HG03565 (cell line): ENCODE results near the gene PTGES2.
"Not testable (repeated sequence)": the region's sequence is repeated elsewhere in the genome, so short reads cannot be mapped to it uniquely, and the experiment has no call there.

Experiments used
- ATAC-seq: cut with Tn5 transposase; IDR thresholded peaks from one replicate; pipeline ENCODE4 v1.9.1; 2021; ENCODE audit warnings: mild to moderate bottlenecking, moderate library complexity; ENCODE audit not compliant: unreplicated experiment

Gene PTGES2

GRCh38 chr9:128120741-128121465, 6.6 kb downstream of the PTGES2 start:
- no peak for ATAC-seq

DNA sequence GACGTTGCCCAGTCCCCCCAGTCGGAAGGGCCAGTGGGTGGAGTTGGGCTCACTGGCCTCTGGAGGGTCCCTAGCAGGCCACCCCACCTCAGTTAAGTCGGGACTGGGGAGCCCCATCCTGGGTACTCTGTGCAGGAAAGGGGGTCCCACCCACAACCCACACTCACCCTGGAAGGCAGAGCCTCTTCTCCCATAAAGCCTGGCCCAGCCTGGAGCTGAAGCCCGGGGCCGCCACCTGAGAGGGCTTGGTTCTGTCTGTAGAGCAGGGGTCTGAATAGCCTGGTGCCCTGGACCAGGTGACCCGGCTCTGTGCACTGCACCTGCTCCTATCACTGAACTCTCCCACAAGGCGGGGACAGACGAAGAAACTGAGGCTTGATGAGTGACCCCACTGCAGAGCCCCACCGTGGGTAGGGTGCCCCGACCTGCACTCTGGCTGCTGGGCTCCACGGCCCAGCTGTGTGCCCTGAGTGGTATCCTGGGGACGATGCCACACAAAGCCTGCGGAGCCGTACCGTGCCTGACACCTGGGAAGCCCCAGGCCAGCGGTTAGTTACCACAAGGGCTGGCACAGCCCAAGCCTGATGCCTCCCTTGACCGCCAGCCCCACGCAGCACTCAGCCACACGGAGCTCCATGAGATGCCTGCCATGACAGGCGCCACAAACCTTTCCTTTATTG, 7.3 kb downstream of the PTGES2 start:
- ATAC-seq, result no peak

DNA sequence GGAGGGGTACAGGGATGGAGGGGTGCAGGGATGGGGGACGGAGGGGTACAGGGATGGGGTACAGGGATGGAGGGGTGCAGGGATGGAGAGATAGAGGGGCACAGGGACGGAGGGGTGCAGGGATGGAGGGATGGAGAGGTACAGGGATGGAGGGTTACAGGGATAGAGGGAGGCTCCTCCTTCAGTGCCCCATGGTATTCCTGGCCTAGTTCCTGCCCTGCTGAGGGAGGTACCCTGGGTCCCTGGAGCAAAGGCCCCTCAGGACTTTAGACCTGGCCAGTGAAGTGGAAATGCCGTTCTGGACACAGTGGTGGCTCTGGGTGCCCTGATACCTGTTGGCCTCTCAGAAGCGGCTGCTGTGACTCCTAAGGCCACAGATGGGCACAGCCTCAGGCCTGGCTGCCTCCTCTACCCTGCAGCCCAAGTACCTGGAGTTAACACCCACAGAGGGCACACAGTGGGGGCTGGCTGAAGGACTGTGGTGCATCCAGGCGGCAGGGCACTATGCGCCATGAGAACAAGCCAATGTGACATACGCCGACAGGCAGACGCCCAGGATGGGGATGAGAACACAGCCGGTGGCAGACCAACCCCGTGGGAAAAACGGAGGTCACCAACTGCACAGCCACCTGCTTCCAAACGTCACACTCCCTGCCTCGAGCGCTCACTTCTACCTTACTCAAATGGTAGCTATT, 8.4 kb downstream of the PTGES2 start:
- no peak for ATAC-seq

DNA sequence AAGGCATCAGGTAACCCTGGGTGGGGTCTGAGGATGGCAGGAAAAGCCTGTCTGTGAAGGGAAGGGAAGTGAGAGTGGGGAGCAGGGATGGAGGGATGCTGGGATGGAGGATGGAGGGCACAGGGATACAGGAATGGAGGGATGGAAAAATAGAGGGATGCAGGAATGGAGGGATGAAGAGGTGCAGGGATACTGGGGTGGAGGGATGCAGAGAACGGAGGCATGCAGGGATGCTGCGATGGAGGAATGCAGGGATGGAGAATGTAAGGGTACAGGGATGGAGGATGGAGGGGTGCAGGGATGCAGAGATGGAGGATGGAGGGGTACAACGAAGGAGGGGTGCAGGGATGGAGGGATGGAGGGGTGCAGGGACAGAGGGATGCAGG, 9.1 kb downstream of the PTGES2 start:
- no peak for ATAC-seq

DNA sequence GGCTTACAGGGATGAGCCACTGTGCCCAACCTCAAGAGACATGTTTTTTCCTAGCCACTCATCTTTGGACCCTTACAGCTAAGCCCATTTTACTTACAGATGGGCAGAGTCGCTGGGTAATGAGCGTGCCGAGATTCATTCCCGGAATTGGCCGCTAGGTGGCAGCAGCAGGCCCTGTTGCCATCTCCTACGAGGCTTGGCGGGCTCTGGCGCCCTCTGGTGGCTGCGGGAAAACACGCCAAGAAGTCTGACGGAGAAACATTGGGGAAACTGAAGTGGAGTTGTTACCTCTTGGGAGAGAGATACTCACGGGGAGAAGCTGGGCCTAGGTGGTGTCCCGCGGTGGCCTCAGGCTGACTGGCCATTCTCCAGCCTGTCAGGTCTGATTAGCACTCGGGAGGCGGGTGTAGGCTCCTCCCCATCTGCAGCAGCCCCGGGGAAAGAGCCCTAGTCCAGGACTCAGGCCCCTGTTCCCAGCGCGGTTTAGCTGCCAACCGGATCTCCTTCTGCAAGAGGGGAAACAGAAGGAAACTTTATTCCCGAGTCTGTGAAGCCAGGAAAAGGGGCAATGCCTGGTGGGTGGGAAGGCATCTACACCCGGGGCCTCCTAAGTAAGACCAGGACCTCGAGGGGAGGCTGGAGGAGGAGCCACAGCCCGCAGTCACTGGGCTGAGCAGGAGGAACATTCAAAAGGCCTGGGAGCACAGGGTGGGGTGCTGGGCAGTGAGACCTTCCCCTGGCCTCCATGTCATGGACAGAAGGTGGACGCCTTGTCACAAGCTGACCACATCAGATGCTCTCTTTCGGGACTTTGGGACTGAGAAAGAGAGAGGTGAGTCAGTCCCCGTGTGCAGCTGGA, 9.7 kb downstream of the PTGES2 start:
- ATAC-seq, result no peak

DNA sequence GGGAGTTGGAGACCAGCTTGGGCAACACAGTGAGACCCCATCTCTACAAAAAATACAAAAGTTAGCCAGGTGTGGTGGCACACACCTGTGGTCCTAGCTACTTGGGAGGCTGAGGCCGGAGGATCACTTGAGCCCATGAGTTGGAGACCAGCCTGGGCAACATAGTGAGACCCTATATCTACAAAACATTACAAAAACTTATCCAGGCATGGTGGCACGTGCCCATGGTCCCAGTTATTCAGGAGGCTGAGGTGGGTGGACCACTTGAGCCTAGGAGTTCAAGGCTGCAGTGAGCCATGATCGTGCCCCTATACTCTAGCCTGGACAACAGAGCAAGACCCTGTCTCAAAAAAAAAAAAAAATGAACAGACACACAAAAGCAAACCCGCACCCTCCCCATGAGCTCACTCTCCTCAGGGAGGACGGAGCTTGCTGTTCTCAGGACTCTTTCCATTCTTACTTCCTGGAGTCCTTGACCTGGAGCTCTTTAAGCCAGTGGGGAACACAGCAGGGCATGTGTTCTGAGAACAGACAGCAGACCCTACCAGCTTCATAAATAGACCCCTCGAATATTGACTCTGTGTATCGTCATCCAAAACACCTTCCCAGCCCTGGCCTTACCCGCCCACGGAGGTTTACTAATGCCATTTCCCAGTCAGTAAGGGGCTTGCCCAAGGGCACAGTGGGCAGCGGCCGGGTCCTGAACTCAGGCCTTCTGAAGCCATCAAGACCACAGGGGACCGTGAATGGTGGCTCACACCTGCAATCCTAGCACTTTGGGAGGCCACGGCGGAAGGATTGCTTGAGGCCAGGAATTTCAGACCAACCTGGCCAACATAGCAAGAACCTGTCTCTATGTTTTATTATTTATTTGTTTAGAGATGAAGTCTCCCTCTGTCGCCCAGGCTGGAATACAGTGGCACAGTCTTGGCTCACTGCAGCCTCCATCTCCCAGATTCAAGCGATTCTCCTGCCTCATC, 11.1 kb downstream of the PTGES2 start:
- no peak for ATAC-seq

DNA sequence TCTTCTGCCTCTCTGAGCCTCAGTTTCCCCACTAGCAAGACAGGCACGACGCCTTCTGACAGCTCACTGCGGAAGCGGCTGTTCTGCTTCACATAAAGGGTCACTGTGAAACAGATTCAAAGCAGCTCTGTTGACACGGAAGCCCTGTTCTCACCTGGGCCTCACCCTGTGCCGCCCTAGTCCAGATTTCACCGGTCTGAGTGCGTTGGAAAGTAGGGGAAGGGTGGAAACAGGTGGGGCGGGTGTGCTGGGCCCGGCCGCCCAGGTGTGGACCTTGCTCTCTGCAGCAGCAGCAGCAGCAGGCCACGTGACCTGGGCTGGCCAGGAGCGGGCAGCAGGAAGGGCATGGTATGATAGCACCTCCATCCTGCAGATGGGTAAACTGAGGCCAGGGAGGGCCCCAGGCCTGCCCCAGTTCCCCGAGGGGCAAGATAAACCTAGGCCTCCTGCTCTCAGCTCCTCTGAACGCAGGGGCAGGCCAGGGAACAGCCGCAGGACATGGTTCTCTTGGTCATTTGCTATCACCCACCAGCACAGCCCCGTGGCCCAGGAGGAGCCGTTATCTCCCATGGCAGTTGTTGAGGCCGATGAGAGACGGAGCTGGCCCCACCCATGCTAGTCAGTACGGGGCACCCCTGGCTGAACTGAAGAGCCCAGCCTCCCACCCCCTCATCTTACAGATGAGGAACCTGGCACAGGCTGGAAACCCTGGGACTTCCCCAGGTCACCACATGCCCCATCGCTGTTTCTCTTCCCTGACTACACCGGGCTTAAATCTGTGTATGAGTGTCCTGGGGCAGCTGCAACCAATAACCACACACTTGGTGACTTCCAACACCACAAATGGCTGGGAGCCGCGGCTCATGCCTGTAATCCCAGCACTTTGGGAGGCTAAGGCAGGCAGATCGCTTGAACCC, 12.1 kb downstream of the PTGES2 start:
- no peak for ATAC-seq

DNA sequence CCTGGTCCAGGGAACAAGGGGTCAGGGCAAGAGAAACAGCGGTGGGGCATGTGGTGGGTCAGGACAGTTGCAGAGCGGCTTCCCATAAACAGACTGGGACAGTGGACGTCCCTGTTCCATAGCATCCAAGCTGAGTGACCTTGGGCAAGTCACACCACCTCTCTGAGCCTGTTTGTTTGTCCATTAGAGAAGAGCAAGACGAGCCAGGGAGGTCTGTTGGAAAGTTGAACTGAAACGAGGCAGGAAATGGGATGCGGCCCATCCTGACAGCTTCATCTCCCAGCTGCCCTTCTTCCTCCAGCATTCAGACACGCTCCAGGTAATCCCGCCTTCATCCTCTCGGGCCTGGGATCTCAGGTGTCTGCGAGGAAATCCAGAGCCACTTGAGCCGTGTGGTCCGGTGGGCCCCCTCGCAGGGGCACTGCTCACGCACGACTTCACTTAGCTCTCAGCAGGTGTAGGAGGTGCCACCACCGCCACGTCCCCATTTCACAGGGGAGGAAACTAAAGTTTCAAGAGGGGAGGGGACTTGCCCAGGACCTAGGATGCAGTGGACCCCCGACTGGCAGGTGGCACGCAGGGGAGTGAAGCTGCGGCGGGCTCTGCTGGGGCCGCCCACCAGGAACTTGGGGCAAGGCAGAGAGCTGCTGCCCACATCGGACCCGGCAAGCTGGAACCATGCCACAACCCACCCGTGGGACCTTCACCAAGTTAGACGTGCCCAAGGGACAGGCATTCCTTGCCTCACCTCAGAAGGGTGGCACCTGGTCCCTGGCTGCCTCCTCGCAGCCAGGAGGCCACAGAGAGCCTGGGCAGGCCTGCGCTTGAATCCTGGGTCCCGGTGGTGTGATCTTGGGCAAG, 13.0 kb downstream of the PTGES2 start:
- no peak for ATAC-seq

DNA sequence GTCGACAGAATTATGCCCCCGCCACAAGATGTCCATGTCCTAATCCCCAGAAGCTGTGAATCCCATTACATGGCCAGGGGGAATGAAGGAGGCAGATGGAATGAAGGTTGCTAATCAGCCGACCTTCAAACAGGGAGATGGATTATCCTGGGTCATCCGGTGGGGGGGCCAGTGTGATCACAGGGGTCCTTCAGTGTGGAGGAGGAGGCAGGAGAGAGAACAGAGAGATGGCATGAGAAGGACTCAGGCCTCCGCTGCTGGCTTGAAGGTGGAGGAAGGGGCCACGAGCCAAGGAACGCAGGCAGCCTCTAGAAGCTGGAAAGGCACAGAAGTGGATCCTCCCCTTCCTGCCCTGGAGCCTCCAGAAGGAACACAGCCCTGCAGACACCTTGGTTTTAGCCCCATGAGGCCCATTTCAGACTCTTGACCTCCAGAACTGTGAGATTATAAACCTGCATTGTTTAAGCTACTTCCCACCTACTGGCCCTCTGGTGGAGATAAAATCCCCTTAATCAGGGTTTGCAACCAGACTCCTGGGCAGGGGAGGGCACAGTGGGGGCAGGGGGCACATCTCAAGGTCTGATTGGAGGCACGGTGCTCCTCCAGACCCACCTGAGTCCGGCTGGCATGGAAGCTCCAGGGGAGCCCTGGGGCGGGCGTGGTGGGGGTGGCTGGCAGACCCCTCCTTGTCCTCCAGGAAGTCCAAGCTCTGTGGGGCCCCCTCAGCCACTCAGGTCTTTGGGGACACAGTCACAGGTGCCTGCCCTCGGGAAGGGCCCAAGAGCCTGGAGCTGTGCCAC, 13.8 kb downstream of the PTGES2 start:
- ATAC-seq, result no peak

DNA sequence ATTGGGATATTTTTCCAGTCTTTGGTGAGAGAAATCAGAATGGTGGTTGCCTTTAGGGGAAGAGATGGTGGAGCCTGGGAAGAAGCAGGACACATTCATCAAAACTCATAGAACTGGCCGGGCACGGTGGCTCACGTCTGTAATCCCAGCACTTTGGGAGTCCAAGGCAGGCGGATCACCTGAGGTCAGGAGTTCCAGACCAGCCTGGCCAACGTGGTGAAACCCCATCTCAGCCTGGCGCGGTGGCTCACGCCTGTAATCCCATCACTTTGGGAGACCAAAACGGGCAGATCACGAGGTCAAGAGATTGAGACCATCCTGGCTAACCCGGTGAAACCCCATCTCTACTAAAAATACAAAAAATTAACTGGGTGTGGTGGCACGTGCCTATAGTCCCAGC, 15.8 kb downstream of the PTGES2 start:
- ATAC-seq, result not testable (repeated sequence)

- ATAC-seq, result no peak
Observed at GRCh38 chr9:128109050-128109709, 18.3 kb downstream of the PTGES2 start.

- no peak for ATAC-seq
Observed at GRCh38 chr9:128108269-128109049, 19.1 kb downstream of the PTGES2 start.

GRCh38 chr9:128107468-128108268, 19.9 kb downstream of the PTGES2 start:
- ATAC-seq, result no peak

DNA sequence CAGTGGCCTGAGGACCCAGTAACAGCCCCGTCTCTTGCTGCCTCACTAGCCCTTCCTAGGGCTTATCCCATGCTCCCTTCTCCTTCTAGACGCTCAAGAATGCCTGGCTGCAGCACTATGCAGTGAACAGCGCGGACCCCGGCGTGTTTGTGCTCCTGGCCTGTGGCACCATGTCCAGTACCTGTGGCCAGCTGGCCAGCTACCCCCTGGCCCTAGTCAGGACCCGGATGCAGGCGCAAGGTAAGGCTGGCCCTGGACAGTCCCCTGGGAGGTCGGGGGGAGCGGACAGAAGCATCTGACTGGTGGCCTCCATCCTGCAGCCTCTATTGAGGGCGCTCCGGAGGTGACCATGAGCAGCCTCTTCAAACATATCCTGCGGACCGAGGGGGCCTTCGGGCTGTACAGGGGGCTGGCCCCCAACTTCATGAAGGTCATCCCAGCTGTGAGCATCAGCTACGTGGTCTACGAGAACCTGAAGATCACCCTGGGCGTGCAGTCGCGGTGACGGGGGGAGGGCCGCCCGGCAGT, 20.5 kb downstream of the PTGES2 start:
- no peak for ATAC-seq
